Panc1 (cell line): ENCODE data around the gene PPP1R9A.

Experiments
- TCF7L2 ChIP-seq: IDR thresholded peaks from 2 replicates; pipeline ENCODE4 v1.6.1; 2011; ENCODE audit warnings: mild to moderate bottlenecking, low read depth, low read length, inconsistent platforms
- TF ChIP-seq, protein P1 (sequence below), 2 experiments: IDR thresholded peaks; 2 replicates each; pipeline ENCODE4 v1.6.1; 2011 to 2012; ENCODE audit warnings: low read depth in 2 of 2, control low read depth in 1 of 2, low read length in 1 of 2, mild to moderate bottlenecking in 1 of 2, moderate library complexity in 1 of 2; ENCODE audit not compliant: insufficient read depth in 1 of 2

DNA sequence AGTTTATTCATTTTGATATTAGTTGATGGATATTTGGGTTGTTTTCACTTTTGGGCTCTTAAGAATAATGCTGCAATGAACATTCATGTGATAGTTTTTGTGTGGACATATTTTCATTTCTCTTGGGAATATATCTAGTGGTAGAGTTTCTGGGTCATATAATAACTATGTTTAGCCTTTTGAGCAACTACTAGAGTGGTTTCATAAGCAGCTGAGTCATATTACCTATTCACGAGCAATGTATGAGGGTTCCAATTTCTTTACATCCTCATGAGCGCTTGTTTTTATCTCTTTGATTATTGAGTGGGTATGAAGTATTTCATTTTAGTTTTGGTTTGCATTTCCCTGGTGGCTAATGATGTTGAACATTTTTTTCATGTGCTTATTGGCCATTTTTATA is 234.4 kb downstream of the PPP1R9A start:
- TF ChIP-seq, protein P1, sequence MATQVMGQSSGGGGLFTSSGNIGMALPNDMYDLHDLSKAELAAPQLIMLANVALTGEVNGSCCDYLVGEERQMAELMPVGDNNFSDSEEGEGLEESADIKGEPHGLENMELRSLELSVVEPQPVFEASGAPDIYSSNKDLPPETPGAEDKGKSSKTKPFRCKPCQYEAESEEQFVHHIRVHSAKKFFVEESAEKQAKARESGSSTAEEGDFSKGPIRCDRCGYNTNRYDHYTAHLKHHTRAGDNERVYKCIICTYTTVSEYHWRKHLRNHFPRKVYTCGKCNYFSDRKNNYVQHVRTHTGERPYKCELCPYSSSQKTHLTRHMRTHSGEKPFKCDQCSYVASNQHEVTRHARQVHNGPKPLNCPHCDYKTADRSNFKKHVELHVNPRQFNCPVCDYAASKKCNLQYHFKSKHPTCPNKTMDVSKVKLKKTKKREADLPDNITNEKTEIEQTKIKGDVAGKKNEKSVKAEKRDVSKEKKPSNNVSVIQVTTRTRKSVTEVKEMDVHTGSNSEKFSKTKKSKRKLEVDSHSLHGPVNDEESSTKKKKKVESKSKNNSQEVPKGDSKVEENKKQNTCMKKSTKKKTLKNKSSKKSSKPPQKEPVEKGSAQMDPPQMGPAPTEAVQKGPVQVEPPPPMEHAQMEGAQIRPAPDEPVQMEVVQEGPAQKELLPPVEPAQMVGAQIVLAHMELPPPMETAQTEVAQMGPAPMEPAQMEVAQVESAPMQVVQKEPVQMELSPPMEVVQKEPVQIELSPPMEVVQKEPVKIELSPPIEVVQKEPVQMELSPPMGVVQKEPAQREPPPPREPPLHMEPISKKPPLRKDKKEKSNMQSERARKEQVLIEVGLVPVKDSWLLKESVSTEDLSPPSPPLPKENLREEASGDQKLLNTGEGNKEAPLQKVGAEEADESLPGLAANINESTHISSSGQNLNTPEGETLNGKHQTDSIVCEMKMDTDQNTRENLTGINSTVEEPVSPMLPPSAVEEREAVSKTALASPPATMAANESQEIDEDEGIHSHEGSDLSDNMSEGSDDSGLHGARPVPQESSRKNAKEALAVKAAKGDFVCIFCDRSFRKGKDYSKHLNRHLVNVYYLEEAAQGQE (IDR thresholded peaks at IDR 0.05; ENCODE audit: insufficient read depth in 1 of 2, low read depth in 2 of 2, low read length in 1 of 2) = no peak
- TF ChIP-seq TCF7L2 = no peak
